ENCODE measurements around the gene ZCCHC8. TPM values are rescaled to one million over a fixed set of nuclear protein-coding genes. Genes with fewer than 3 reads are reported as not detected.

ZCCHC8 gene
- total RNA-seq, 1 experiment from 2014 or later, result 41.8 TPM

- Mint-ChIP-seq H3K27me3 (ENCODE audit: insufficient read depth, unreplicated experiment) (no peaks in the 10 kb centered on the region), H3K4me3 (ENCODE audit: unreplicated experiment) (no peak overlapping the region), H3K9me3 (ENCODE audit: unreplicated experiment) (no peaks in the 10 kb centered on the region), H3K4me1 (ENCODE audit: insufficient read depth, unreplicated experiment) (peaks cover 31% of the 10 kb centered on the region), H3K27ac (ENCODE audit: low read depth, unreplicated experiment) (no peak overlapping the region), H3K36me3 (ENCODE audit: insufficient read depth, unreplicated experiment) (peaks cover 97% of the 10 kb centered on the region)
- CTCF ChIA-PET, result no interaction called here
- POLR2A ChIA-PET, result interaction anchor here (0.9 to 13.1 kb wide), 4 partner anchors 8 to 47 kb away, joined by 3 to 271 read pairs (median 8); partner anchors contain the start of gene ZCCHC8
- intact Hi-C loops (cut with micrococcal nuclease), result loop anchor here (2.0 kb wide), 1 partner anchor 19 kb away; the partner anchor contains the start of gene ZCCHC8
- BruUV-seq (replicated peaks), result no TSS peak
- TF ChIP-seq, protein P1, sequence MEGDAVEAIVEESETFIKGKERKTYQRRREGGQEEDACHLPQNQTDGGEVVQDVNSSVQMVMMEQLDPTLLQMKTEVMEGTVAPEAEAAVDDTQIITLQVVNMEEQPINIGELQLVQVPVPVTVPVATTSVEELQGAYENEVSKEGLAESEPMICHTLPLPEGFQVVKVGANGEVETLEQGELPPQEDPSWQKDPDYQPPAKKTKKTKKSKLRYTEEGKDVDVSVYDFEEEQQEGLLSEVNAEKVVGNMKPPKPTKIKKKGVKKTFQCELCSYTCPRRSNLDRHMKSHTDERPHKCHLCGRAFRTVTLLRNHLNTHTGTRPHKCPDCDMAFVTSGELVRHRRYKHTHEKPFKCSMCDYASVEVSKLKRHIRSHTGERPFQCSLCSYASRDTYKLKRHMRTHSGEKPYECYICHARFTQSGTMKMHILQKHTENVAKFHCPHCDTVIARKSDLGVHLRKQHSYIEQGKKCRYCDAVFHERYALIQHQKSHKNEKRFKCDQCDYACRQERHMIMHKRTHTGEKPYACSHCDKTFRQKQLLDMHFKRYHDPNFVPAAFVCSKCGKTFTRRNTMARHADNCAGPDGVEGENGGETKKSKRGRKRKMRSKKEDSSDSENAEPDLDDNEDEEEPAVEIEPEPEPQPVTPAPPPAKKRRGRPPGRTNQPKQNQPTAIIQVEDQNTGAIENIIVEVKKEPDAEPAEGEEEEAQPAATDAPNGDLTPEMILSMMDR (IDR thresholded peaks at IDR 0.05; ENCODE audit: unreplicated experiment), result no peak
- DNase-seq (ENCODE audit: unreplicated experiment), result no peak
Observed at GRCh38 chr12:122519418-122519817, 18.7 kb upstream of the ZCCHC8 start.

DNA sequence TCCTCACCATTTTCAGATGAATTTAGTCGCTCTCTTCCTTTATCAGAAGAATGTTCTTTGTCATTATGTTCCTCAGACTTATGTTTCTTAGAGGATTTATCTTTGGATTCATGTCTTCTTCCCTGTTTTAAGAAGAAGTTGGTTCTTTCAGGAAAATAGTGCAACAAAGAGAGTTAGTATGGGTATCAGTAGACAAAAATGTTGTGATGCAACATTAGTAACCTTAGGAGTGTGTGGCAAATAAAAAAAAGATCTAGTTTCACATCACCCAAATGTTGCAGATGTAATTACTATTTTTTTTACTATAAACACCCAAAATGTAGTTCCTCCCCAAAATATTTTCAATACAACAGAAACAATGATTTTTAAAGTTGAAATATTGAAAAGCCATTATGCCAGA, 18.2 kb upstream of the ZCCHC8 start:
- intact Hi-C loops (cut with micrococcal nuclease), result loop anchor here (2.0 kb wide), 1 partner anchor 18 kb away; the partner anchor contains the start of gene ZCCHC8
- no peaks in the 10 kb centered on the region for H3K27me3 Mint-ChIP-seq (ENCODE audit: insufficient read depth, unreplicated experiment)
- TF ChIP-seq, protein P1 (IDR thresholded peaks at IDR 0.05; ENCODE audit: unreplicated experiment), result no peak
- no peak overlapping the region for H3K4me3 Mint-ChIP-seq (ENCODE audit: unreplicated experiment)
- H3K36me3 Mint-ChIP-seq (ENCODE audit: insufficient read depth, unreplicated experiment), result peaks cover 97% of the 10 kb centered on the region
- DNase-seq (ENCODE audit: unreplicated experiment), result no peak
- ChIA-PET CTCF (no interaction called here), POLR2A (interaction anchor here (0.9 to 13.1 kb wide), 4 partner anchors 8 to 47 kb away, joined by 3 to 271 read pairs (median 8); partner anchors contain the start of gene ZCCHC8)
- no TSS peak for BruUV-seq (replicated peaks)
- H3K27ac Mint-ChIP-seq (ENCODE audit: low read depth, unreplicated experiment), result peak overlapping the region; percentile 43
- H3K4me1 Mint-ChIP-seq (ENCODE audit: insufficient read depth, unreplicated experiment), result peaks cover 31% of the 10 kb centered on the region
- no peaks in the 10 kb centered on the region for H3K9me3 Mint-ChIP-seq (ENCODE audit: unreplicated experiment)

- POLR2A ChIA-PET, result interaction anchor here (0.8 to 13.1 kb wide), 4 partner anchors 8 to 302 kb away, joined by 3 to 271 read pairs (median 11); partner anchors contain the start of genes KNTC1, RSRC2 and ZCCHC8
- CTCF ChIA-PET, result no interaction called here
- intact Hi-C loops (cut with micrococcal nuclease), result loop anchor here (2.0 kb wide), 1 partner anchor 17 kb away; the partner anchor contains the start of gene ZCCHC8
Observed at GRCh38 chr12:122517877-122518276, 17.1 kb upstream of the ZCCHC8 start.

GRCh38 chr12:122516544-122517361, 16.0 kb upstream of the ZCCHC8 start:
- POLR2A ChIA-PET, result interaction anchor here (1.6 to 13.1 kb wide), 3 partner anchors 9 to 16 kb away, joined by 8 to 271 read pairs (median 19); partner anchors contain the start of genes KNTC1, RSRC2 and ZCCHC8
- intact Hi-C loops (cut with micrococcal nuclease), result no loop called here
- no peak for DNase-seq (ENCODE audit: unreplicated experiment)
- TF ChIP-seq, protein P1 (IDR thresholded peaks at IDR 0.05; ENCODE audit: unreplicated experiment), result no peak
- Mint-ChIP-seq H3K4me3 (ENCODE audit: unreplicated experiment) (no peak overlapping the region), H3K27ac (ENCODE audit: low read depth, unreplicated experiment) (no peak overlapping the region), H3K36me3 (ENCODE audit: insufficient read depth, unreplicated experiment) (peaks cover 100% of the 10 kb centered on the region), H3K9me3 (ENCODE audit: unreplicated experiment) (no peaks in the 10 kb centered on the region), H3K4me1 (ENCODE audit: insufficient read depth, unreplicated experiment) (peaks cover 24% of the 10 kb centered on the region), H3K27me3 (ENCODE audit: insufficient read depth, unreplicated experiment) (no peaks in the 10 kb centered on the region)
- no TSS peak for BruUV-seq (replicated peaks)
- CTCF ChIA-PET, result no interaction called here

More at GRCh38 chr12:122517877-122518276, 17.1 kb upstream of the ZCCHC8 start:
- H3K27ac Mint-ChIP-seq (ENCODE audit: low read depth, unreplicated experiment), result no peak overlapping the region
- H3K36me3 Mint-ChIP-seq (ENCODE audit: insufficient read depth, unreplicated experiment), result peaks cover 99% of the 10 kb centered on the region
- no TSS peak for BruUV-seq (replicated peaks)
- H3K4me1 Mint-ChIP-seq (ENCODE audit: insufficient read depth, unreplicated experiment), result peaks cover 24% of the 10 kb centered on the region
- TF ChIP-seq, protein P1 (IDR thresholded peaks at IDR 0.05; ENCODE audit: unreplicated experiment), result no peak
- no peak overlapping the region for H3K4me3 Mint-ChIP-seq (ENCODE audit: unreplicated experiment)
- H3K9me3 Mint-ChIP-seq (ENCODE audit: unreplicated experiment), result no peaks in the 10 kb centered on the region
- H3K27me3 Mint-ChIP-seq (ENCODE audit: insufficient read depth, unreplicated experiment), result no peaks in the 10 kb centered on the region
- peak; percentile 73 for DNase-seq (ENCODE audit: unreplicated experiment)

Data from MCF 10A (cell line).